ENCODE results near the gene CYSRT1.

DNA sequence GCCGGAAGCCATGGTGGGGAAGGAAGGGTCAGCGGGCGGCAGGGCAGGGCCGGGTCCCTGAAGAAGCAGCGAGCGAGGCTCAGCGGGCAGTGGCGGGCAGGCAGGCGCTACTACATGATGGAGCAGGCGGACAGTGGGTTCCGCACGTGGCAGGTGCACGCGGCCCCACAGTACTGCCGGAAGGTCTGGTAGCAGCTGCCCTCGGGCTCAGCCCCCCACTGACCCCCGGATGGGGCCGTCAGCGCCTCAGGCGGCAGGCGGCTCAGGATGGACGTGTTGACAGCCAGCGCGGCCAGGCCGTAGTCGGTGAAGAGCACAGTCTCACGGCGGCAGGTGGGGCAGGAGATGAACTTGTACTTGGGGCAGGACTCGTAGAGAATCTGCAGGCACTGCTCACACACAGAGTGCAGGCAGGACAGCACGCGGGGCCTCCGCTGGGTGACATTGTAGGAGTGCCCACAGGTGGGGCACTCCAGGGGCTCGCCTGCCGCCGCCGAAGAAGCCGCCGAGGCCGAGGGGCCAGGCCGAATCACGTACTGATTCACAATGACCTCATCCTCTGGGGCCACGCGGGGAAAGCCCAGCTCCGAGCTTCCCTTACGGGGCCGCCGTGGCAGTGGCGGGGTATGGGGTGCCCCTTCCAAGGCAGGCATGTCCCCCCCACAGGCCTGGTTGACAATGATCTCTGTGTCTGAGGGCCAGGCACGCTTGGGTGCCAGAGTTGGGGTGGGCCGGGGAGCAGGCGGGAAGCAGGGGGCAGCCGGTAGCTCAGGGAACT lies 4.5 kb upstream of the CYSRT1 start:
- TF ChIP-seq EZH2 (IDR thresholded peaks at IDR 0.05; ENCODE audit: low read length, unreplicated experiment) (no peak), CTCF (conservative IDR thresholded peaks at IDR 0.05; ENCODE audit: low read depth, low read length) (no peak)
